GM19468 (cell line): ENCODE measurements around the gene ATP1B3.
"Not testable (repeated sequence)": the region's sequence is repeated elsewhere in the genome, so short reads cannot be mapped to it uniquely, and the experiment has no call there.

Experiments
- ATAC-seq: cut with Tn5 transposase; IDR thresholded peaks from one replicate; pipeline ENCODE4 v1.9.1; 2021; ENCODE audit warnings: mild to moderate bottlenecking, moderate library complexity, moderate number of reproducible peaks; ENCODE audit not compliant: unreplicated experiment; ENCODE audit errors: extremely low read depth

The ATP1B3 gene

GRCh38 chr3:141939759-141940158, 63.3 kb downstream of the ATP1B3 start:
- ATAC-seq: no peak

GRCh38 chr3:141940194-141940776, 63.8 kb downstream of the ATP1B3 start:
- ATAC-seq: no peak

- ATAC-seq: no peak
These were observed 64.7 kb downstream of the ATP1B3 start for GRCh38 chr3:141941093-141941492.

GRCh38 chr3:141942006-141942405, 65.6 kb downstream of the ATP1B3 start:
- ATAC-seq: no peak

GRCh38 chr3:141945726-141946485, 69.5 kb downstream of the ATP1B3 start:
- ATAC-seq: no peak

GRCh38 chr3:141949399-141949798, 73.0 kb downstream of the ATP1B3 start:
- no peak for ATAC-seq

GRCh38 chr3:141949972-141950371, 73.5 kb downstream of the ATP1B3 start:
- ATAC-seq: no peak

- ATAC-seq: no peak
These were observed 74.4 kb downstream of the ATP1B3 start for GRCh38 chr3:141950572-141951493.

GRCh38 chr3:141952611-141953010, 76.2 kb downstream of the ATP1B3 start:
- no peak for ATAC-seq

GRCh38 chr3:141955175-141955574, 78.7 kb downstream of the ATP1B3 start:
- no peak for ATAC-seq

- ATAC-seq: no peak
These were observed 83.4 kb downstream of the ATP1B3 start for GRCh38 chr3:141959589-141960554.

GRCh38 chr3:141960731-141961130, 84.3 kb downstream of the ATP1B3 start:
- ATAC-seq: no peak

- ATAC-seq: no peak
These were observed 86.9 kb downstream of the ATP1B3 start for GRCh38 chr3:141963301-141963700.

- no peak for ATAC-seq
These were observed 89.0 kb downstream of the ATP1B3 start for GRCh38 chr3:141965471-141965870.

- ATAC-seq: no peak
These were observed 93.3 kb downstream of the ATP1B3 start for GRCh38 chr3:141969711-141970110.

GRCh38 chr3:141971571-141971970, 95.1 kb downstream of the ATP1B3 start:
- ATAC-seq: no peak

GRCh38 chr3:141972399-141972798, 96.0 kb downstream of the ATP1B3 start:
- no peak for ATAC-seq

- ATAC-seq: not testable (repeated sequence)
These were observed 98.3 kb downstream of the ATP1B3 start for GRCh38 chr3:141974777-141975176.
